ENCODE measurements around the gene MPPED2.

The MPPED2 gene

DNA sequence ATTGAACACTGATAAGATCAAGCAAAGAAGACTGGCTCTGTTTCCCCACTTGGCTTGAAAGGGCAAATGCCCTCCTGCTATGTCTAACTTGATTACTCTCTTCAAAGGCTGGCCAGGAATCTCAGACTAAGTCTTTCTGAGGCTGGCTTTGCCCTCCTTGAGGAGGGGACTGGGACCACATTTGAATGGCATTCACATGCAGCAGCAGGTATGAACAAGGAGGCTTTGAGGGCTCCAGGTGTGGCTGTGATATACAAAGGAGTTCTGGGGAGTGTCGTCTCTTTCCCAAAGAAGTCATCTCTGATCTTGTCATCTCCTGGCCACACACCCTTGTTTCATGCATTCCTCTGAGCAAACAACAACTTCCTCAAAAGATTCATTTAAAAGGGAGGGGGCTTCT is 132.4 kb downstream of the MPPED2 start:
- DNase-seq (ENCODE audit: low read depth) = no peak

DNA sequence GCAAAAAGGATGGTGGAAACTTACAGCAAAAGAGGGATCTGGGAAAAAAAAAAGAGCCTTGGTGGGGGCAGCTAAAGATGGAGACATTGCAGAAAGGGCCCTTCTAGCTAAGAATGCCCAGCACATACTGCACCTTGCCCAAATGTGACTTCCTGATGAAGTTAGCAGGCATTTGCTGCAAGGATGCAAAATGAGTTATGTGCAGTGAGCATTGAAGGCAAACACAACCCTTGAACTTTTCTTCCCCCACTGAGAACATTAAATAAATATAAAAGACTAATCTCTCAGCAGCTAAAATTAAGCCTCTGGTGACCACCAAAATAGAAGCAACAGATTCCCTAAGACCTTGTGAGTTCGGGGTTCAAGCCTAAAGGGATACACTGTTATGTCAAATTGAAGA is 133.3 kb downstream of the MPPED2 start:
- DNase-seq (ENCODE audit: low read depth) = no peak

DNA sequence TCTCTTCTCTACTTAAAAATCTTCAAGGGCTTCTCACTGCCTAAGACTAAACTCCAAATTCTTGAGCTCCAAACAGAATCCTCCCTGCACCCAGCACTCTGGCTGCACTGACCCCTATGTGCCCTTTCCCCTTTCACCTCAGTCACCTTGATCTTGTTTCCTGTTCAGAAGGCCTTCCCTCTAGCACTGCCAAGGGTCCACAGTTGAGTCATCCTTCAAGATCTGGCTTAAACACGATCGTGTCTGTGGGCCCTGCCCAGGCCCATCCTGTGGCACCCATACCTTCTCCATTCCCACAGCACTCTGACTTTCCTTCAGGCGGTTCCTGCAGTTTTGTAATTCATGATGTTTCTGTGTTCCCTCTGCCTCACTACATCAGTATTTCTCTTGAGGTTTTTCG is 134.0 kb downstream of the MPPED2 start:
- DNase-seq (ENCODE audit: low read depth) = no peak

DNA sequence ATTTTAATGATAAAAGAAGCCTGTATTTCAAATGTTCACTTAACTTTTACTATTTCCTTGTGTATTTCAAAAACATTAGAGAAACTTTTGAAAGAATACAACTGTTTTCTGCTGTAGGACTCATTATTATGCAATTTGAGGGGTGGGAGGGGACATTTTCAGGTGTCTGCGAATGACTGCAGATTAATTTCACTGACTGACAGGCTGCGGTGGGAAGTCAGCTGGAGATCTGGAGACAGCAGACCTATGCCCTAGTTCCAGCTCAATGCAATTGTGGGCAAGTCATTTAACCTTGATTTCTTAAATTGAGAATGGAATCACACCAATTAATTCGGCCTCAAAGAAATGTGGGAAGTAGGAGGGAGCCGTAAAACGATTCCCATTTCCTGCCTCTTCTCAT is 134.5 kb downstream of the MPPED2 start:
- no peak for DNase-seq (ENCODE audit: low read depth)

DNA sequence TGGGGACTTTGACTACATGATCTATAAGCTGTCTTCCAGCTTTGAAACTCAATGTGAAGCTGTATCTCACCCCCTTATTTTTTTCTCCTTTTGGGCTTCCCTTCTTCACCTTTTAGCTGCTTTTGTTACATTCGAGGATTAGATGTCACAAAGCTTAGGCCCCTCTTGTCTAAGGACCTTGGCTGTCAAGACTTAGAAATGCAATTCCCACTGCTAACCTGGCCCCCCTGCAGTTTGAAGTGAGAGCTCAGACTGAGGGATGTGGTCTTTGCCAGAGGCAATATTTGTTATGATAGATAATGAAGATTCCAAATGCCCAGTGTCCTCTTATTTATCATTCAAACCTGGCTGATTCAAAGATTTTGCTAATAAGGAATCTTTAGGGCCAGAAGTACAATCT is 135.0 kb downstream of the MPPED2 start:
- no peak for DNase-seq (ENCODE audit: low read depth)

DNA sequence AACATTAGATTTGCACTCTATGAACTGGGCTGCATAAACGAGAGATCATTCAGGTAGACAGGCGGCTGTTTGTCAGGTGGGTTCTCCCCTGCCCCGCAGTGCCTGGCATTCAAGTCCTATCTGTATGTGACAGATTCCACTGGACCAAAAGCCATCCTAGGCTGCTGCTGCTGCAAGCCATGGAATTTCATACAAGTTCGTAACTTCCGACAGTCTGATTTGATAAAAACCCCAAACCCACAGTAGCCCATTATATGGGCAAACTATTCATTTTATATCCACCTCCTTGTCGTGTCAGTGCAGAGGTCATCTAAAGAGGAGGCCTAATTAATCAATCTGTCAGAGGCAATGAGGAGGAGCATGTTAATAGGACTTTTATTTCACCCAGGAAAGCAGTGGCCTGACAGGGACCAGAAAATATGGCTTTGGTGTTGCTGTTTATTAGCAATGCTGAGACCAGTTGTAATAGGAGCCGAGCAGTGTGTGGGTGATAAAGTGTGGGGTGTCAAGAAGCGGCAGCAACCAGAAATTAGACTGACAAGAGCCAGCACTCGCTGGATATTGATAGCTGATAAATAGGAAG is 139.0 kb downstream of the MPPED2 start:
- DNase-seq (ENCODE audit: low read depth) = no peak

DNA sequence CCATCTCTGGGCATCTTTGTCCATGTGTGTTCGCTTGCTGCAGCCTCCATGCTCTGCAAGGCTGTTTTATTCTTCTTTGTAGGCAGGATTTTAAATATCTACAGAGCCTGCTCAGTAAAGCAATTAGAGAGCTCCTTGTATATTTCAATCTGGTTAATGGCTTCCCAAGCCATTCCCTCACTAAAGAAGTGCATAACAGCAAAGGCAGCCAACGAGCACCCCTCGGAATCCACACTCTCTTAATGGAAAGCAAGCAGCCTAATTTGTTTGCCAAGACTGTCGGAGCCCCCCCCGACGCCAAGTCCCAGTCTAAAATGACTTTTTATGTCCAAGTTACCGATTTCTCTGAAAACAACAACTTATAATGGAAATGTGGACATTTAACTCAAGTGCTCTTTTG is 139.6 kb downstream of the MPPED2 start:
- DNase-seq (ENCODE audit: low read depth) = no peak

DNA sequence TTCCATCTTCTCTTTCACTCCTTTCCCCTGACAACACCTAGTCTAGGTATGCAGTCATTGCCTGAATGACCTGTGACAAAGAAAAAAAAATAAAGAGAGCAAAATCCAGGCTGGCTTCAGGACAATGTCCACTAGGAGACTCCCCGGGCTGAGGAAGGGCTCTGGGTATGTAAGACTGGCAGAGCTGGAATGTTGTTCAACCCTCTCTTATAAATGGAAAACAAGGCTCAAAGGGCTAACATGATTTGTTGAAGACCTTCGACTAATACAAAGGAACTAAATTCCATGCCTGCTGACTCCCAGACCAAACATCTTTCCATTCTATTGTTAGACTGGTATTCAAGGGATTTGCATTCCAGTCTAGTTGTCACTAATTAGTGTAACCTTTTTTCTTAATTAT is 141.1 kb downstream of the MPPED2 start:
- DNase-seq (ENCODE audit: low read depth) = no peak

DNA sequence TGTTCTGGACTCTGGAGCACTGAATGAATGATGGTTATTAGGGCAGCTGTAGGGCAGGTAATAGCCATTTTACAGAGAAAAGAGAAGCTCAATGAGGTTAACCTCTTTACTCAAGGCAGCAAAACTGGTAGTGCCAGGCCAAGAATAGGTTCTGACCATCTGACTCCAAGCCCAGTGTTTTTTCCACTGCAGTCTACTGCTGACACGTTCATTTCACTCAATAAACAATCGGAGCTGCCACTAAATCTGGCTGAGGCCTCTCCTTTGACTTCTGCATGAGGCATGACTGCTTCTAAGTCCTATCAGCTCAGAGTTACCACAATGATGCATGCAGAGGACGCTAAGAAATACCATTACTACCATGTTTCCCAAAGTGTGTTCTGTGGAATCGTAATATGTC is 145.6 kb downstream of the MPPED2 start:
- DNase-seq (ENCODE audit: low read depth) = no peak

DNA sequence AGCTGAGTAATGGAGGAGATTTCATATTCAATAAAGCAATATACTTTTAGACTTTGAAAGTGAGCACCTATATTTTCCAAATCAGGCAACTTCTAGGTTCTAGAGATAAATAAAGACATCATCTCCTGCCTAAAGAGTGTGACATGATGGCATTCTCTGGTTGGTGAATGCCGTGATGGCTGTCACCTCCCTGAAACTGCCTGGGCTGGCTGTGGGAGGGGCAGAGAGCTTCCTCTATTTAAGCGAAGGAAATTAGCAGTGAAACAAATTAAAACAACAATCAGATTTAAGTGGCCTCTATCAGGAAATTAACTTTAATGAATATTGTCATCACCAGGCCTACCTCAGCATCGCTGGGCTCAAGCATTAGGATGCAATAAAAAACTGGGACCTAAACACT is 149.4 kb downstream of the MPPED2 start:
- no peak for DNase-seq (ENCODE audit: low read depth)

DNA sequence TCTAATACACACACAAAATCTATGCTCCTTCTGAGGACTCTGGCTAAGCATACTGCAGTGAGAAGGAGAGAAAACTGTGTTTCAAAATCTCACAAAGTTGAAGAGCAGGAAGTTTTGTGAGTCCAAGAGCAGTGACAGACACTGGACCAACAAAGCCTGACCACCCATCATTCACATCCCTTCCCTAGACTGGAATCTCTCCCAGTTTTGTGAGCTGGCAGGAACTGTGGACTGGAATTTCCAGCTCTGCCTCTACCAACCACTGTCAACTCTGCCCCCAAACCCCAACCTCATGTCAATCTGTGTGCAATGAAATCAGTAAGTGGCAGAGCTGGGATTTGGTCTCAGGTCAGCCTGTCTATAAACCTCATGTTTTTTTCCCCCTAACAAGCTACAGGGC is 150.7 kb downstream of the MPPED2 start:
- DNase-seq (ENCODE audit: low read depth) = no peak

DNA sequence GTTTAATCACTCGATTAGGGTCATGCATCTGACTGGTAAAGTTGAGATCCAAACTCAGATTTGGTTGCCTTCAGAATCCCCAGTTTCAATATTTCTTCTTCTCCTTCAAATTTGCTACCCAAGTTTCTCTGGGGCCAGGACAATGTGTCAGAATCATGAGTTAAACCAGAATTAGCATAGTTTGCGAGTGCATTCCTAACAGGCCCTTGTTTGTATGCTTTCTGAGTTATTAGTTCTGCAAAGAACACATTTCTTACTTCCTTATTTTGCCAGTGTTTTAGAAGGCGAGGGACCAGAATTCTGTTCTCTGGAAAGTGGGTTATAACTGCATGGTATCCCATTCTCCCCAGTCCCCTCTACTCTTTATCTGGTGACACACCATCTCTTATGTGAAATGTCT is 151.3 kb downstream of the MPPED2 start:
- DNase-seq (ENCODE audit: low read depth) = no peak

DNA sequence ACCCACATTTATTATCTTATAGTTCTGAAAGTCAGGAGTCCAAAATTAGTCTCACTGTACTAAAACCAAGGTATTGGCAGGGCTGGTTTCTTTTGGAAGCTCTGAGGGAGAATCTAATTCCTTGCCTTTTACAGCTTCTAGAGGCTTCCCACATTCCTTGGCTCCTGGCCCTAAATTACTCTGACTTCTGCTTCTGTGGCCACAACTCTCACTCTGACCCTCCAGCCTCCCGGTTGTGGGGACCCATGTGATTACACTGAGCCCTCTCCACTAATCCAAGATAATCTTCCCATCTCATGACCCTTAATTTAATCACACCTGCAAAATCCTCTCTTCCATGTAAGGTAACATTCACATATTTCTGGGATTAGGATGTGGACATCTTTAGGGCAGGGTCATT is 152.3 kb downstream of the MPPED2 start:
- DNase-seq (ENCODE audit: low read depth) = no peak

DNA sequence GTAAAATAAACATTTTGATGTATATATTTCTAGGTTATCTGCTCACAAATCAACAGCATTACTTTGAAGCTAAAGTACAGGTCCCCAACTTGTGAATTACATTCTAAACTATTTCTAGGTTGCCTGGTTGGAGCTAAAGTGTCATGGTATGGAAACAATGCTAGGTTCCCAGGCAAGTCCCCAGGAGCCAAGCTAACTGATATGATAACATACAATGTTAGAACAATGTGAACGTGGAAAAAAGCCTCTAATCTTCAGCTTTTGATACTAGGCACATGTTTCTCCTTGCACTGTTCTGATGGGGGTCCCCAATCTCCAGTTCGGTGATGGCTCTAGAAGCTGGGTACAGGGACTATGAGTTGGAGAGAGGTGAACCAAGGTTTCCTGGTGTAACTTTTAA is 153.4 kb downstream of the MPPED2 start:
- DNase-seq (ENCODE audit: low read depth) = no peak

DNA sequence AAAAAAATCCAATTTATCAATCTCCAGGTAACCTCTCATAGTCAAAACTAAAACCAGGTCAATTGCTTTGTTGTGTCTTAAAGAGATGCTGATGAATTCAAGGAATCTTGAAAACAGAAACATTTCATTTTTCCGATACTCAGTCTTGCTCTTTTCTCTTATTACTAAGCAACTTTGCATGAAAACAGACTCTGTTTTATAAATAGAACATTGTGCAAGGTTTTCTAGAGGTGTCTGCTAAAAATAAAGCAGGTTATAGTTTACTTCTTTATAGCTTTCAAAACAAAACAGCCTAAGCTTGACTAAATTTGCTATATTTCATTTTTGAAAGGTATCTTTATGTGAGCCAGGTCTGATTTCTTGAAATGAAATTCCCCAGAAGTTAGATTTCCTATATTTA is 154.0 kb downstream of the MPPED2 start:
- DNase-seq (ENCODE audit: low read depth) = no peak

DNA sequence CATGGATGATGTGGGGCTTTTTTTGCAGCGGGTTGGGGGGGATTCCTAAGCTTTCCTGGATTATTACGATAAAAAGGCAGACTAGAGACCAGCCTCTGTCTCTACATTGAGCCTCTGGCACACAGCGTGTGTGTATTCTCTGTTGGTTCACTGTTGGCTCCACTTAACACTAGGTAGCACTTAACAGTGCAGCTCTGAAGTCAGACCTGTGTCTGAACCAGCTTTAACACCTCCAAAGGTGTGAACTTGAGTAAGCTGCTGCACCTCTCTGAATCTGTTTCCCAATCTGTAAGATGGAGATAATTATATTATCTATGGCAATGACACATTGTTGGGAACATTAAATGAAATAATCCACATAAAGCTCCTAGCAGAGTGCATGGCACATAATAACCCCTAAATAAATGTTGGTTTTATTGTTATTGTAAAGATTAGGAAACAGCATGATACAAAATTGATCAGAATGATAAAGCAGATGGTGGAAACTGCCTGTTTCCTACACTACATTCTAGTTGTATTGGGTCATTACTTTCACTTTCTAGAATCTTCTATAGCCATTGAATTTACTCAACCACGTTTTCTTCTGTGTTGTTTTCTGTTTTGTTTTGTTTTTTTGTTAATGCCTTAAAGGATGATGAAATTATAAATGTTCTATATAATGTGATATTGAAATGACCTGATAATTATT is 154.9 kb downstream of the MPPED2 start:
- DNase-seq (ENCODE audit: low read depth) = no peak

DNA sequence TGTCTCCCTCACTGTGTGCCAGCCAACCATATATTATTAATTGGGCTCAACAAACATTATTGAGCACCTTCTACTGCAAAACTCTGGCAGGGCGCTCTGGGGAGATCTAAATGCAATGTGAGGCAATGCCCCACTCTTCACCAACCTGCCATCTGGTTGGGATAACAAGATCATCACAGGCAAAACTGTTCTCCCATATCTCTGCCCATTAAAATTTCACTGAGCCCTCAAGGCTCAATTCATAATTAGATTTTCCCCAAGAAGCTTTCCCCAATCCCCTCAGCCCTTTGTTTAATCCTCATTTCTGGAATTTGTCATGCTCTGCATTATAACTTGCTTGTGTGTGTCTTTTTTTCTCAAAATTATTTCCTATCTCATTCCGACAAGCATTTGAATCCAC is 156.6 kb downstream of the MPPED2 start:
- DNase-seq (ENCODE audit: low read depth) = no peak

DNA sequence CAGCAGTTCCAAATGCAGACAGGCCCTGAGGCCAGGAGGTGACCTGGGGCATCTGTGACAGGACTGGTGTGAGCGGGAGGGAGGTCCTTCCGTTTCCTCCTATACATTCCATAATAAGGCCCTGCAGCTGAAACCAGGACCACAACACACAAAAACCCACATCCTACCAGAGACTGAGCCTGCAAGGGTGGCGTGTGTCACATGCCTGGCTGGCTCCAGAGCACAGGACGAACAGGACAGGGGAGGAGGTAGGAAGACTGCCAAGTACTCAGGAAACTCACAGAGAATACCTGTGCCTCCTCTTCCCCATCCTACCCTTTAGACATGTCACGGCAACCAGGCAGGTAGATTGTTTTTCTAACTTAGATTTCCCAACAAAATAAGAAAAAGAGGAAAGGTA is 159.4 kb downstream of the MPPED2 start:
- DNase-seq (ENCODE audit: low read depth) = no peak

DNA sequence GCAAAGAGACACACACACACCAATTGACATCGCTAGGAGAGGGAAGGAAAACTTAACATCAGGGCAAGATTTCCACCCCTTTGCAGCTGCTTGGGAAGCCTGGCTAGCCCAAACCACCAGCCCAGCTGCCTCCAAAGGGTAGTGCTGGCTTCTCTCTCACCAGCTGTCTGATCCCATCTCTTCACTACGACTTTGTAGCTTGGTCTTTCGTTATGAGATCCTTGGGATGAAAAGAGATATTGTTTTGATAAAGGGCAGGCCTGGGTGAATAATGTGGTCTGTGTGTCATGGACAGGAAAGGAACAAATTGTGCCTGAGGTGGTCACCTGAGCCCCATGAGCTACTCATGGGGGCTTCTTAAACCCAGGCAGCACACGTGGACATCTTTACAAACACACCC is 161.3 kb downstream of the MPPED2 start:
- no peak for DNase-seq (ENCODE audit: low read depth)

DNA sequence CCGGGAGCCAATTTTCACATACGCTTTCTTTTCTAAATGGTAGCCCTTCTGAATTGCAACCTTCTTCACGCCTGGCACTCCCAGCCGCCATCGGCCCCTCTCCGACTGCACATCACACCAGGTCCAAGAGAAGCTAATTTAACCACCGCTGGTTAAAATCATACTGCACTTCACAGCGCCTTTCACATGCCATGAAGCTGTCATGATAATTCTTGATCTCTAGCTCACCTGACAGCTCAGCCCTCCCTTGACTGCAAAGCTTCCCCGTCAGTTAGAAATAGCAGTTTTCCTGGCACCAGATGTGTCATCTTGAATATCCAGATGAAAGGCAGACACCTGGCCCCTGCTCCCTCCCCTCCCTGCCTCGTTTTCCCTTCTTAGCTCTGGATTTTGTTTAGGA is 161.8 kb downstream of the MPPED2 start:
- no peak for DNase-seq (ENCODE audit: low read depth)

DNA sequence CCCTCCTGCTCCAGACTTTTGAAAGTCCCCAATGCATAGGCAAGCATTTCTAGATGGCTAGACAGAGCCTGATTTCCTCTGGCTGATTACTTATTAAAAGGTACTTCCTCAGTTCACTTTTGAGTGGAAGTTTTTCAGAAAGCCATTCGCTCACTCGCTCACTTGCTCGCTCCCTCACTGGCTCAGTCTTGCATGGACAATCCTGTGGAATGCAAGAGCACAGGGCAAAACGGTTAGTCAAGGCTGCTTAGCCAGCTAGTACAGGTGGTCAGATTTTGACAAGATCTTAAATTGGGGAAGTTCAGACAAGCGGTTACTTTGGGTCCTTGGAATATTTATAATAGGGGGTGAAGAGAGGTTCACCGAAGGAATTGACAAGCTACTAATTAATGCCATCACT is 162.3 kb downstream of the MPPED2 start:
- no peak for DNase-seq (ENCODE audit: low read depth)

DNA sequence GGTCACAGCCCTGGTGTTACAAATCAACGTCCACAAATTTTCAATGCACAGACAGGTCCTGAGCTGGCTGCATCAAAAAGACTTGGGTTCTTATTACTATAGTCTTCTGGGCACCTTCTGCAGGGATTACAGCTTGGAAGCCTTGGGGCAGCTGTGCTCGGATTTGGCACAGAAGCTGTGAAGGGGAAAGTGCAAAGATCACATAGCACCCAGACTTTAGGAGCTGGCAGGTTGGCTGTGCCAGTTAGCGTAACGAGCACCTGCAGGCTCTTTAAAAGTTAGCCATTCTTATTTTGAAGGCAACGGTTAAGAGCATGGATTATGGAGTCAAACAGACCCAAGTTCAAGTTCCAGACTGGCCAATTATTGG is 162.9 kb downstream of the MPPED2 start:
- DNase-seq (ENCODE audit: low read depth) = no peak

DNA sequence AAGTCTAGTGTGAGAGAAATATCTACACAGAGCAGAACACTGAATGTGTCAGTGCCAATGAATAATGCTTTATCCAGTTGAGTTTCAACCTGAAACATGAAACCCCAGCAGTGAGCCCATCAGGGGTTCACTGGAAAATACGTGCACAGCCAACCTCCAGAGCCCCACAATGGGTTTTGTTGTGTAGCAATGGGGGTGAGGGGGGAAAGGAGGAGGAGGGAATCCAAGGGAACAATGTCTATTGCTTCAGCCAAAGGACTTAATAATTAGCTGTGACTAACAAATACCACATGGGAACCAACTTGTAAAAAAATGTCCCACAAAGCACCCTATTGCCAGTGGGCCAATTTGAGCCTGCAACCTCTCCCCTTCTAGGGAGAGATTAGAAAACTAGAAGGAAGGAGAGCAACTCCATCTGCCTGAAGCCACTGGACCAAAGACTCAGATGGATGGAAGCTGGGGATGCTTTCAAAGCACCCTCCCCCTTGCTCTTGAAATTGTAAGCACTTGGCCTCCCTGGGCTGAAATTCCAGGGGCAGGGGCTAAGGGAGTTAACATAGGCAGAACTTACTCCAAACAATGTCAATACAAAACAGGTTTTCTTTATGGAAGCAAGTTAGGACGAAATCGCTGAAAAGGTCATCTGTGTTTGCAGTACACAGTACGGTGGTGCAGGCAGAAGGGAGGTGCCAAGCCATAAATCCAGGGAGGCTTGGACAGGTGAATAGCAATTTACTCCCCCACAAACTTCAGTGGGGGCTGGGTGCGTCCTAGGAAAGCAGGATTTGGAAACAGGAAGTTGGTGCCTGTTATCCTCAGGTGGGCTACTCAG is 163.5 kb downstream of the MPPED2 start:
- DNase-seq (ENCODE audit: low read depth) = no peak

Data from activated T-cell treated with anti-CD3 and anti-CD28 coated beads for 1 hour (primary cell).